ENCODE results near the gene UBR2.

DNA sequence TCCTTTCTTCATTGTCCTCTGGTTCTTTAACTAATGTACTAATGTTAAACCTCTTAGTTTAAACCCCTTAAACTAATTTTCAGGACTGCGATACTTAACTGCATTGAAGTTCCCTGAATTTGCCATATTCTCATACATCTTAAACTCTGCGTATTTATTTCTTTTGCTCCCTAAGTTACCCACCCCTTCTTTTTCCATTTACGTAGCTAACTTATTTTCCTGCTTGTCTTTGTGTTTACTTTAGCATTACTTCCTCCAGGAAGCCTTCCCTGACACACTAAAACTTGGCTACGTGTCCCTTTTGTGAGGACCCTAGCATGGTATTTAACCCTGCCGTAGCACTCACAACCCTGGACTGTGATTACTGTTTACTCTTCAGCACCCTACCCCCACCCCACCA, 79.0 kb downstream of the UBR2 start:
- TF ChIP-seq, protein P1, sequence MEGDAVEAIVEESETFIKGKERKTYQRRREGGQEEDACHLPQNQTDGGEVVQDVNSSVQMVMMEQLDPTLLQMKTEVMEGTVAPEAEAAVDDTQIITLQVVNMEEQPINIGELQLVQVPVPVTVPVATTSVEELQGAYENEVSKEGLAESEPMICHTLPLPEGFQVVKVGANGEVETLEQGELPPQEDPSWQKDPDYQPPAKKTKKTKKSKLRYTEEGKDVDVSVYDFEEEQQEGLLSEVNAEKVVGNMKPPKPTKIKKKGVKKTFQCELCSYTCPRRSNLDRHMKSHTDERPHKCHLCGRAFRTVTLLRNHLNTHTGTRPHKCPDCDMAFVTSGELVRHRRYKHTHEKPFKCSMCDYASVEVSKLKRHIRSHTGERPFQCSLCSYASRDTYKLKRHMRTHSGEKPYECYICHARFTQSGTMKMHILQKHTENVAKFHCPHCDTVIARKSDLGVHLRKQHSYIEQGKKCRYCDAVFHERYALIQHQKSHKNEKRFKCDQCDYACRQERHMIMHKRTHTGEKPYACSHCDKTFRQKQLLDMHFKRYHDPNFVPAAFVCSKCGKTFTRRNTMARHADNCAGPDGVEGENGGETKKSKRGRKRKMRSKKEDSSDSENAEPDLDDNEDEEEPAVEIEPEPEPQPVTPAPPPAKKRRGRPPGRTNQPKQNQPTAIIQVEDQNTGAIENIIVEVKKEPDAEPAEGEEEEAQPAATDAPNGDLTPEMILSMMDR (IDR thresholded peaks at IDR 0.05): no peak
- no peak for TF ChIP-seq POLR2A (IDR thresholded peaks at IDR 0.05)
- no peak for TF ChIP-seq EP300 (IDR thresholded peaks at IDR 0.05; ENCODE audit: low read depth)
